Brain microvascular endothelial cell (primary cell): ENCODE measurements around the gene ADD1.

Experiments used
- DNase-seq: peaks from one replicate; pipeline ENCODE4 v3.0.0-alpha.2; 2020
- H3K27ac ChIP-seq: fragments of 250-450 bp; sonication (Bioruptor Pico); 2 replicates; pipeline ENCODE4 v1.5.1; 2020; ENCODE audit warnings: mild to moderate bottlenecking, moderate library complexity
- H3K27me3 ChIP-seq: fragments of 250-450 bp; sonication (Bioruptor Pico); replicated peaks from 2 replicates; pipeline ENCODE4 v1.5.1; 2020; ENCODE audit warnings: mild to moderate bottlenecking
- H3K36me3 ChIP-seq: fragments of 250-450 bp; sonication (Bioruptor Pico); replicated peaks from 2 replicates; pipeline ENCODE4 v1.5.1; 2020; ENCODE audit warnings: mild to moderate bottlenecking
- H3K4me3 ChIP-seq: 2 replicates; pipeline ENCODE4 v1.5.1; 2011; ENCODE audit warnings: low read depth, mild to moderate bottlenecking, control low read depth, low read length, moderate library complexity
- in situ Hi-C: cut with HindIII; loops from 2 replicates; pipeline ENCODE4 v1.10.0; 2017; ENCODE audit warnings: low sequenced_read_pairs, low pct_ligation_motif_present
- TF ChIP-seq, protein P1 (sequence below): IDR thresholded peaks from 2 replicates; pipeline ENCODE4 v1.5.1; 2011; ENCODE audit warnings: low read depth, mild to moderate bottlenecking, moderate library complexity, low read length, control low read depth, inconsistent platforms; ENCODE audit errors: missing control alignments

The ADD1 gene

DNA sequence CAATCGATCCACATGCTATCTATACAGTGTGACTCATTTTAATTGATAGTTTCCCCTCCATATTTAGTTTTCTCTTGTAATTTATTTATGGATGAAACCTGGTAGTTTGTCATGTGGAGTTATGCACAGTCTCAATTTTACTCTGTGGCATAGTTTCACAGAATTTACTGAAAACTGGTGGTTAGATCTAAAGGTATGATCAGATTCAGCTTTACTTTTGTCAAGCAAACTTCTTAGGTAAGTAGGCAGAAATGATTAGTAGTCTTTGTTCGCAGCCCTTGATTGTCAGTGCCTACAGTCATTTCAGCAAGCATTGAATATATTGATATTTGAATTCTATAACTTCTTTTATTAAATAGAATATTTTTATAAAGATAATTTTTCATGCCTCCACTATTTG, 2.5 kb downstream of the ADD1 start:
- DNase-seq = no peak
- in situ Hi-C loops = no loop called here
- H3K27me3 ChIP-seq = no peaks in the 10 kb centered on the region
- no peak overlapping the region for H3K4me3 ChIP-seq
- H3K27ac ChIP-seq = no peak overlapping the region
- no peaks in the 10 kb centered on the region for H3K36me3 ChIP-seq
- TF ChIP-seq, protein P1, sequence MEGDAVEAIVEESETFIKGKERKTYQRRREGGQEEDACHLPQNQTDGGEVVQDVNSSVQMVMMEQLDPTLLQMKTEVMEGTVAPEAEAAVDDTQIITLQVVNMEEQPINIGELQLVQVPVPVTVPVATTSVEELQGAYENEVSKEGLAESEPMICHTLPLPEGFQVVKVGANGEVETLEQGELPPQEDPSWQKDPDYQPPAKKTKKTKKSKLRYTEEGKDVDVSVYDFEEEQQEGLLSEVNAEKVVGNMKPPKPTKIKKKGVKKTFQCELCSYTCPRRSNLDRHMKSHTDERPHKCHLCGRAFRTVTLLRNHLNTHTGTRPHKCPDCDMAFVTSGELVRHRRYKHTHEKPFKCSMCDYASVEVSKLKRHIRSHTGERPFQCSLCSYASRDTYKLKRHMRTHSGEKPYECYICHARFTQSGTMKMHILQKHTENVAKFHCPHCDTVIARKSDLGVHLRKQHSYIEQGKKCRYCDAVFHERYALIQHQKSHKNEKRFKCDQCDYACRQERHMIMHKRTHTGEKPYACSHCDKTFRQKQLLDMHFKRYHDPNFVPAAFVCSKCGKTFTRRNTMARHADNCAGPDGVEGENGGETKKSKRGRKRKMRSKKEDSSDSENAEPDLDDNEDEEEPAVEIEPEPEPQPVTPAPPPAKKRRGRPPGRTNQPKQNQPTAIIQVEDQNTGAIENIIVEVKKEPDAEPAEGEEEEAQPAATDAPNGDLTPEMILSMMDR = no peak

DNA sequence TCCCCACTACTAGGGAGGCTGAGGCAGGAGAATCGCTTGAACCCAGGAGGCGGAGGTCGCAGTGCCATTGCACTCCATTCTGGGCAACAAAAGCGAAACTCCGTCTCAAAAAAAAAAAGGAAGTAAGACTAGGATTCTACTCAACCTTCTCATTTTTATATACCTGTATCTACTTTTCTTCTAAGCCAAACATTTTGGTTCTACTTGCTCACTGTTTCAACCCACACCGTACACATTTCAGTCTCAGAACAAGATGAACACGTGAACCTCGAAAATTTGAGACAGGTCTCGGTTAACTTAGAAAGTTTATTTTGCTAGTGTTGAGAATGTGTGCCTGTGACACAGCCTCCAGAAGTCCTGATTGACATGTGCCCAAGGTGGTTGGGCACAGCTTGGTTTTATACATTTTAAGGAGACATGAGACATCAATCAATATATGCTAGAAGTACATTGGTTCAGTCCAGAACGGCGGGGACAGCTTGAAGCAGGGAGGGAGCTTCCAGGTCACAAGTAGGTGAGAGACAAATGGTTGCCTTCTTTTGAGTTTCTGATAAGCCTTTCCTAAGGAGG, 3.7 kb downstream of the ADD1 start:
- Histone ChIP-seq H3K36me3 (no peaks in the 10 kb centered on the region), H3K27me3 (no peaks in the 10 kb centered on the region), H3K4me3 (no peak overlapping the region), H3K27ac (no peak overlapping the region)
- in situ Hi-C loops = no loop called here
- DNase-seq = no peak
- TF ChIP-seq, protein P1 = no peak

DNA sequence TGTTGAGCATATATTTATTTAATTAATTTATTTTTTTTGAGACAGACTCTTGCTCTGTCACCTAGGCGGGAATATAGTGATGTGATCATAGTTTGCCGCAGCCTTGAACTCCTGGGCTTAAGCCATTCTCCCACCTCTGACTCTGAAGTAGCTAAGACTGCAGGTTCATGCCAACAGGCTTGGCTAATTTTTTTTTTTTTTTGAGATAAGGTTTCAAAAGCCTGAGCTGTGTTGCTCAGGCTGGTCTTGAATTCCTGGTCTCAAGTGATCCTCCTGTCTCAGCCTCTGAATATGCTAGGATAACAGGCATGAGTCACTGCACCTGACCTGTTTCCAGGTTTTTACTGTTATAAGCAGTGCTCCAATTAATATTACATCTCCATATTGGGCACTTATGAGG, 4.8 kb downstream of the ADD1 start:
- Histone ChIP-seq H3K36me3 (no peaks in the 10 kb centered on the region), H3K27me3 (no peaks in the 10 kb centered on the region), H3K27ac (no peak overlapping the region), H3K4me3 (no peak overlapping the region)
- in situ Hi-C loops = no loop called here
- DNase-seq = no peak
- TF ChIP-seq, protein P1 = no peak

DNA sequence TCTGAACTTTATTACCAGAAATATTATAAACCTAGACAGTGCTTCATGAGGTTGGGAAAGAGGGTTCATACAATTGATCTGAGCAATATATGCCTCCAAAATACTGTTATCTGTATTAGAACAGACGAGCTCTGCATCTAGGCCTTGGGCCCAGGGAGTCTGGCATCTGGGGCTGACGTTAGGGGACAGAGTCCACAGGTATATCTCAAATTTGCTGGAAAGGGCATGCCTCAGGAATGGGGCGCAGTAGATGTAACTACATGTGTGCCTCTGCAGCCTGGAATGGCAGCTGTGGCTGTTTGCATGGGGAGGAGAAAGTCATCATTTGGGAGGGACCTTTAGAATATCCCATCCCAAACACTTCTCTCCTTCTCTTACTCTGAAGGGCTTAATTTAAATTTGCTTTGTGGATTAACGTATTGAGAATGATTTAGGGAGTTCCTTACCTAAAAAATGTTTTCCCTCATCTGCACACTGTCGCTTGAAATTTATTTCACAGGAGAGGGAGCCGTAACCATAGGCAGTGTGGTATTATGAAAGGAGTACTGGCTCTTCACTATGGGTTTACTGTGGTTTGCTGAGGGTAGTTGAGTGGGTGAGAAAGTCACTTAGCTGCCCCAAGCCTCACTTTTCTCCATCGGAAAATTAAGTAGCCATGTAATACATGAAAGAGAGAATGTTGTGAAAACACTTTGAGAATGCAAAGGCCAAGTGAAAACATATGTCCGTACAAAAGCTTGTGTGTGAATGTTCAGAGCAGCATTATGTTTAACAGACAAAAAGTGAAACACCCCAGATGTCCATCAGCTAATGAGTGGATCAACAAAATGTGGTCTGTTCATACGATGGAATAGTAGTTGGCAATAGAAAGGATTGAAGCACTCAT, 5.9 kb downstream of the ADD1 start:
- no peaks in the 10 kb centered on the region for H3K27me3 ChIP-seq
- peaks cover 5% of the 10 kb centered on the region for H3K36me3 ChIP-seq
- in situ Hi-C loops = no loop called here
- TF ChIP-seq, protein P1 = no peak
- H3K27ac ChIP-seq = no peak overlapping the region
- H3K4me3 ChIP-seq = no peak overlapping the region
- no peak for DNase-seq

DNA sequence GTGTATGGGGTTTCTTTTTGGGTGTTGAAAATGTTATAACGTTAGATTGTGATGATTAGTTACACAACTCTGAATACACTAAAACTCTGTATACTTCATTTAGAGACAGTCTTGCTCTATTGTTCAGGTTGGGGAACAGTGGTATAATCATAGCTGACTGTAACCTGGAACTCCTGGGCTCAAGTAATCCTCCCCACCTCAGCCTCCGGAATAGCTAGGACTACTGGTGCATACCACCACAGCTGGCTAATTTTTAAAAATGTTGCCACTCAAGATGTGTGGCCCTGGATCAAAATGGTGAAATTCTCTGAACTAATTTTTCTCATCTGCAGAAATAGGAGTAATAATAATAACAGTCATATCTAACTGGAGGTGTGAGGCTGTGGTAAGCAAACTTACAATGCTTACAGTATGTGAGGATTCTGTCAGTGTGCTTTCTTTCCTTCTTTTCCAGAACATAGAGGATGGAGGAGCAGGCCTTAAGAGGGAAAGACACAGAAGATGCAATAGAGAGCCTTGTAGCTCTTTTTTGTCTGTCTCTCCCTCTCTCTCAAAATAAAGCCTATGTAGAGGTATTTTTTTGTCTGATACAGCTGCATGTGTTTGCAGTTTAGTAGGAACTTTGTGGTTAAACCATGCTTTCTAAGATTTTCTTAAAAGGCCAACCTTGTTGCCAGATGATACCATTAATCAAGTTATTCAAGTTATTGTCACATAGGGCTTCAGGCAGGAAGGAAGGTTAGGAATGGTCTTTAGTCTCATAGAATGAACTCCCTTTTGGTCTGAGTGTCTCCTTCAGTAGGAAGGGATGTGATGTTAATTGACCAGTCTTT, 7.5 kb downstream of the ADD1 start:
- H3K36me3 ChIP-seq = peaks cover 9% of the 10 kb centered on the region
- in situ Hi-C loops = no loop called here
- DNase-seq = no peak
- H3K27ac ChIP-seq = no peak overlapping the region
- no peaks in the 10 kb centered on the region for H3K27me3 ChIP-seq
- no peak overlapping the region for H3K4me3 ChIP-seq
- TF ChIP-seq, protein P1 = no peak
